Measurements from ENCODE around the gene PPIB. TPM values are rescaled to one million over a fixed set of nuclear protein-coding genes. Genes with fewer than 3 reads are reported as not detected.

The PPIB gene
- total RNA-seq, 1 experiment from 2014 or later: 453 TPM

- Histone ChIP-seq H3K27me3 (ENCODE audit: insufficient read depth, low read length) (no peaks in the 10 kb centered on the region), H2AFZ (ENCODE audit: low read depth, low read length, poor library complexity, severe bottlenecking) (no peak overlapping the region), H3K36me3 (ENCODE audit: control insufficient read depth in 1 of 2, insufficient read depth in 2 of 2, low read length in 2 of 2) (peaks cover 0 to 3% of the 10 kb centered on the region in 2 experiments; a peak in 1 of 4 replicates), H4K20me1 (ENCODE audit: insufficient read depth) (no peaks in the 10 kb centered on the region), H3K9me2 (ENCODE audit: insufficient read depth) (no peaks in the 10 kb centered on the region), H3K27ac (ENCODE audit: low read depth, low read length) (no peak overlapping the region), H3K4me1 (ENCODE audit: control insufficient read depth in 1 of 2, insufficient read depth in 2 of 2, low read length in 2 of 2) (no peaks in the 10 kb centered on the region), H3K4me2 (ENCODE audit: low read length) (no peak overlapping the region), H3K9ac (ENCODE audit: low read length) (no peak overlapping the region), H3K4me3 (replicated peaks in 1 of 2; ENCODE audit: low read depth in 1 of 2, low read length in 2 of 2) (no peak overlapping the region), H3K79me2 (ENCODE audit: insufficient read depth, low read length) (no peaks in the 10 kb centered on the region), H3K9me3 (ENCODE audit: control insufficient read depth in 1 of 2, insufficient read depth in 1 of 2, low read depth in 1 of 2, low read length in 2 of 2) (no peaks in the 10 kb centered on the region)
- ChIA-PET POLR2A (no interaction called here), RAD21 (ENCODE audit: low non-redundant PET in 1 of 2, low total read pairs in 2 of 2, uncharacterized antibody in 2 of 2, unreplicated experiment in 2 of 2) (no interaction called here), CTCF (no interaction called here)
- BruUV-seq (replicated peaks): no TSS peak
- intact Hi-C loops (cut with micrococcal nuclease): no loop called here
- ATAC-seq (no peak), DNase-seq (ENCODE audit: low read depth, low spot score) (no peak)
- no peak for TF ChIP-seq REST (IDR thresholded peaks at IDR 0.05; ENCODE audit: low read depth)
Observed at GRCh38 chr15:64187396-64188191, 24.8 kb upstream of the PPIB start.

GRCh38 chr15:64185146-64185911, 22.5 kb upstream of the PPIB start:
- no peak overlapping the region for H2AFZ ChIP-seq (ENCODE audit: low read depth, low read length, poor library complexity, severe bottlenecking)
- H4K20me1 ChIP-seq (ENCODE audit: insufficient read depth): no peaks in the 10 kb centered on the region
- H3K36me3 ChIP-seq (ENCODE audit: control insufficient read depth in 1 of 2, insufficient read depth in 2 of 2, low read length in 2 of 2): peaks cover 0 to 3% of the 10 kb centered on the region in 2 experiments; a peak in 1 of 4 replicates
- intact Hi-C loops (cut with micrococcal nuclease): no loop called here
- ChIA-PET RAD21 (ENCODE audit: low non-redundant PET in 1 of 2, low total read pairs in 2 of 2, uncharacterized antibody in 2 of 2, unreplicated experiment in 2 of 2) (no interaction called here), CTCF (no interaction called here), POLR2A (no interaction called here)
- H3K27ac ChIP-seq (ENCODE audit: low read depth, low read length): no peak overlapping the region
- no peaks in the 10 kb centered on the region for H3K9me2 ChIP-seq (ENCODE audit: insufficient read depth)
- no peak for DNase-seq (ENCODE audit: low read depth, low spot score)
- no peaks in the 10 kb centered on the region for H3K9me3 ChIP-seq (ENCODE audit: control insufficient read depth in 1 of 2, insufficient read depth in 1 of 2, low read depth in 1 of 2, low read length in 2 of 2)
- TF ChIP-seq POLR2AphosphoS5 (IDR thresholded peaks at IDR 0.05; ENCODE audit: low read depth, low read length): no peak
- no peak for TF ChIP-seq ATF3 (IDR thresholded peaks at IDR 0.05)
- no peak for TF ChIP-seq EZH2phosphoT487 (IDR thresholded peaks at IDR 0.05; ENCODE audit: borderline replicate concordance)
- no peak for TF ChIP-seq JUND (IDR thresholded peaks at IDR 0.05)
- TF ChIP-seq SRF (IDR thresholded peaks at IDR 0.05; ENCODE audit: low read depth): no peak
- no peak for TF ChIP-seq ZNF274 (IDR thresholded peaks at IDR 0.05; ENCODE audit: low read depth, low read length)
- TF ChIP-seq ZFX (IDR thresholded peaks at IDR 0.05): no peak
- no peak for TF ChIP-seq YY1 (IDR thresholded peaks at IDR 0.05; ENCODE audit: extremely low read depth, insufficient replicate concordance, low read depth, low read length)
- H3K79me2 ChIP-seq (ENCODE audit: insufficient read depth, low read length): no peaks in the 10 kb centered on the region
- no peak overlapping the region for H3K4me2 ChIP-seq (ENCODE audit: low read length)
- no peaks in the 10 kb centered on the region for H3K27me3 ChIP-seq (ENCODE audit: insufficient read depth, low read length)
- H3K4me1 ChIP-seq (ENCODE audit: control insufficient read depth in 1 of 2, insufficient read depth in 2 of 2, low read length in 2 of 2): no peaks in the 10 kb centered on the region
- H3K9ac ChIP-seq (ENCODE audit: low read length): no peak overlapping the region
- no peak for ATAC-seq
- no peak overlapping the region for H3K4me3 ChIP-seq (replicated peaks in 1 of 2; ENCODE audit: low read depth in 1 of 2, low read length in 2 of 2)
- BruUV-seq (replicated peaks): no TSS peak
